Urothelium cell line (cell line): ENCODE measurements around the gene CD151.

Source experiments
- DNase-seq: peaks from one replicate; pipeline ENCODE4 v3.0.0; 2011; ENCODE audit warnings: low spot score, mixed read lengths
- FAIRE-seq: peaks from 2 replicates; lab custom pipeline; 2011; peaks lifted over from hg19 to GRCh38; lab: Jason Lieb, UNC

The CD151 gene

GRCh38 chr11:841981-842369 lies 9.2 kb downstream of the CD151 start:
- DNase-seq = no peak
- no peak for FAIRE-seq

- DNase-seq (peak; percentile 74), FAIRE-seq (no peak)
Measured at GRCh38 chr11:842370-843002, 9.7 kb downstream of the CD151 start, which contains the start of the genes POLR2L and TSPAN4. POLR2L (minus strand) TSS chr11:842529; CDS start chr11:842508, 21 bp downstream. TSPAN4 (plus strand) TSS chr11:842852; CDS start chr11:850305, 7,453 bp downstream.

GRCh38 chr11:843086-843734 lies 10.5 kb downstream of the CD151 start:
- DNase-seq (no peak), FAIRE-seq (no peak)

GRCh38 chr11:843818-844692 lies 11.3 kb downstream of the CD151 start:
- FAIRE-seq = peak; percentile 71
- peak; percentile 76 for DNase-seq

GRCh38 chr11:844693-845644 lies 12.2 kb downstream of the CD151 start:
- DNase-seq = peak; percentile 78
- FAIRE-seq = peak; percentile 17

- DNase-seq (no peak), FAIRE-seq (no peak)
Measured at GRCh38 chr11:845872-846495, 13.2 kb downstream of the CD151 start.

GRCh38 chr11:846496-847098 lies 13.8 kb downstream of the CD151 start:
- no peak for DNase-seq
- no peak for FAIRE-seq

- FAIRE-seq (no peak), DNase-seq (no peak)
Measured at GRCh38 chr11:847876-848275, 15.1 kb downstream of the CD151 start.

- FAIRE-seq (no peak), DNase-seq (peak; percentile 27)
Measured at GRCh38 chr11:848380-848931, 15.7 kb downstream of the CD151 start.

- no peak for FAIRE-seq
- no peak for DNase-seq
Measured at GRCh38 chr11:849104-849824, 16.5 kb downstream of the CD151 start.

- no peak for DNase-seq
- no peak for FAIRE-seq
Measured at GRCh38 chr11:849951-850774, 17.4 kb downstream of the CD151 start.

GRCh38 chr11:850775-851763 lies 18.3 kb downstream of the CD151 start:
- FAIRE-seq = no peak
- DNase-seq = no peak

- no peak for FAIRE-seq
- no peak for DNase-seq
Measured at GRCh38 chr11:852762-853161, 20.0 kb downstream of the CD151 start.

- no peak for DNase-seq
- FAIRE-seq = no peak
Measured at GRCh38 chr11:853682-854448, 21.1 kb downstream of the CD151 start.

GRCh38 chr11:854601-855329 lies 22.0 kb downstream of the CD151 start:
- FAIRE-seq = no peak
- no peak for DNase-seq
